Left forelimb (tissue), 1 donor: Measurements from ENCODE around the gene RRP1.
"Not testable (repeated sequence)": the region's sequence is repeated elsewhere in the genome, so short reads cannot be mapped to it uniquely, and the experiment has no call there.

Experiments used
- DNase-seq: peaks from one replicate; pipeline ENCODE4 v3.0.0-alpha.2; 2018; ENCODE audit warnings: low spot score

Gene RRP1

GRCh38 chr21:43836616-43837015 is 47.2 kb downstream of the RRP1 start:
- no peak for DNase-seq

- DNase-seq, result no peak
These were observed 50.9 kb downstream of the RRP1 start for GRCh38 chr21:43840259-43840658.

GRCh38 chr21:43842742-43843141 is 53.4 kb downstream of the RRP1 start:
- DNase-seq, result no peak

GRCh38 chr21:43844906-43845305 is 55.5 kb downstream of the RRP1 start:
- DNase-seq, result not testable (repeated sequence)

- no peak for DNase-seq
These were observed 56.0 kb downstream of the RRP1 start for GRCh38 chr21:43845386-43845785.

- no peak for DNase-seq
These were observed 57.1 kb downstream of the RRP1 start for GRCh38 chr21:43846430-43846829.

- no peak for DNase-seq
These were observed 57.9 kb downstream of the RRP1 start for GRCh38 chr21:43847301-43847700.

- DNase-seq, result no peak
These were observed 59.4 kb downstream of the RRP1 start for GRCh38 chr21:43848771-43849170.

GRCh38 chr21:43849532-43850299 is 60.3 kb downstream of the RRP1 start:
- no peak for DNase-seq

- no peak for DNase-seq
These were observed 61.4 kb downstream of the RRP1 start for GRCh38 chr21:43850728-43851295.

GRCh38 chr21:43851593-43851992 is 62.2 kb downstream of the RRP1 start:
- DNase-seq, result no peak

GRCh38 chr21:43853851-43854772 is 64.7 kb downstream of the RRP1 start:
- no peak for DNase-seq
